Retinal pigment epithelial cell (primary cell): Measurements from ENCODE around the gene AMPH.
A peak's percentile ranks its signal among the peaks of the same experiment; 100 is the strongest.
"Not testable (repeated sequence)": the region's sequence is repeated elsewhere in the genome, so short reads cannot be mapped to it uniquely, and the experiment has no call there.

Source experiments
- DNase-seq: peaks from one replicate; pipeline ENCODE4 v3.0.0-alpha.2; 2010; ENCODE audit warnings: low read depth
- H3K4me3 ChIP-seq: 2 replicates; pipeline ENCODE4 v1.5.1; 2011; ENCODE audit warnings: mild to moderate bottlenecking, low read length, control low read depth, moderate library complexity
- TF ChIP-seq, protein P1 (sequence below): conservative IDR thresholded peaks from 2 replicates; pipeline ENCODE4 v1.5.1; 2011; ENCODE audit warnings: low read depth, low read length, control low read depth, inconsistent platforms

The AMPH gene

DNA sequence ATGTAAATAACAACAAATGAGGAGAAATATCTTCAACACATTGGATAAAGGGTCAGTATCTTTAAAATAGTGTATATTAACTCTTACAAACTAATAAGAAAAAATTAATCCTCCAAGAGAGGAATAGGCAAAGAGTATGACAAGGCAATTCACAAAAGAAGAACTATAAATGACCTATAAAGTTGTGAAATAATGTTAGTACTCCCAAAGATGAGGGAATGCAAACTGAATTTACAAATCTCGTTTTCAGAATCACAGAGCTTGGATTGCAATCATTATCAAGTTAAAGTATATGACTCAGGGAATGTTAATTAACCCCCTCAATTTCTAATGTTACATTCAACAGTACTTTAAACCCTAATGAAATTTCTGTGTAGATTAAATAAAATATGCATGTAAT is 270.4 kb downstream of the AMPH start:
- TF ChIP-seq, protein P1, sequence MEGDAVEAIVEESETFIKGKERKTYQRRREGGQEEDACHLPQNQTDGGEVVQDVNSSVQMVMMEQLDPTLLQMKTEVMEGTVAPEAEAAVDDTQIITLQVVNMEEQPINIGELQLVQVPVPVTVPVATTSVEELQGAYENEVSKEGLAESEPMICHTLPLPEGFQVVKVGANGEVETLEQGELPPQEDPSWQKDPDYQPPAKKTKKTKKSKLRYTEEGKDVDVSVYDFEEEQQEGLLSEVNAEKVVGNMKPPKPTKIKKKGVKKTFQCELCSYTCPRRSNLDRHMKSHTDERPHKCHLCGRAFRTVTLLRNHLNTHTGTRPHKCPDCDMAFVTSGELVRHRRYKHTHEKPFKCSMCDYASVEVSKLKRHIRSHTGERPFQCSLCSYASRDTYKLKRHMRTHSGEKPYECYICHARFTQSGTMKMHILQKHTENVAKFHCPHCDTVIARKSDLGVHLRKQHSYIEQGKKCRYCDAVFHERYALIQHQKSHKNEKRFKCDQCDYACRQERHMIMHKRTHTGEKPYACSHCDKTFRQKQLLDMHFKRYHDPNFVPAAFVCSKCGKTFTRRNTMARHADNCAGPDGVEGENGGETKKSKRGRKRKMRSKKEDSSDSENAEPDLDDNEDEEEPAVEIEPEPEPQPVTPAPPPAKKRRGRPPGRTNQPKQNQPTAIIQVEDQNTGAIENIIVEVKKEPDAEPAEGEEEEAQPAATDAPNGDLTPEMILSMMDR: no peak
- no peak for DNase-seq
- H3K4me3 ChIP-seq: no peak overlapping the region

DNA sequence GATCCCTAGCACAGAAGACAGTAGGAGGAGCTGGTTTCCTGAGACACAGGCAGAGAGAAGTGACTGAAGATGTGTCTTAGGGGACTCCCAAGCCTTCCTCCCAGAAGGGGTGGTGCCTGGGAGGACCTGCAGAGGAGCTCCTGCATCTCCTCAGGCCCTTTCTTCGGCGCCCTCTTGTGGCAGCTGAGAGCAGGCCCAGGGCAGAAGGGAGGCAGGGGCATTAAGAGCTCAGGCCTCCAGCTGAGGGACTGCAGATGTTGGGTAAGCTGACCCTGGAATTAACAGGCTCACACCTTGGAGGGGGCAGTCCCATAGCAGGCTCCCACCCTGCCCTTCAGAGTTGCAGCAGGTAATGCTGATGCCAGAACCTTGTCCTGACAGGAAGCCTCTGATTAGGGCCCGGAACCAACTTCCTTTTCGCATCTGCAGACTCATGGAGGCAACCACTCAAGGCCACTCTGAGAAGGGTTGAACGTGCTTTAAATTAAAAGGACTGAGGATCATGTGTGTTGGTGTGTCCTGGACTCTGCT is 272.0 kb downstream of the AMPH start:
- not testable (repeated sequence) for H3K4me3 ChIP-seq
- TF ChIP-seq, protein P1: peak; percentile 24

DNA sequence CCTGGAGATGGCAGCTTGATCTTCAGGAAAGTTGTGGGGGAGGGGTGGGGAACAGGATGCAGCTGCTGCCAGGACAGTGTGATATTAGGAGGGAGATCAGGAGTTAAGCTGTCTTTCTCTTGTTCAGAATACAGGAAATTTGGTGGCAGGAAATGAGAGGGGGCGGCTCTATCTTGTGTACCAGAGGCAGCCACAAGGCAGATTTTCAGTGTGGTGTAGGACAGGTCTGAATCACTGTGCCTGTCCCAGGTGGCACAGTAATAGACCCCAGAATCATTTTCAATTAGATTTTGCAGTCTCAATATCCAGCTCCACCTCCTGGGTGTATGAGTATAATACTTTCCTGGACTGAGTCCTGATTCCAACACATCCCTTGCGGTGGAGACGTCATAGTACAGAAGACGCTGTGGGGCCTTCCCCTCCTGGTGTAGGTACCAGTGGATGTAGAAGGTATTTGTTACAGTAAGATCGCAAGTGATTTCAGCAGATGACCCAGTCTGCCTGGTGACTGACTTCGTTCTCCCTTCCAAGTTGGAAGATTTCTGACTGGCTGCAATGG is 272.8 kb downstream of the AMPH start:
- not testable (repeated sequence) for H3K4me3 ChIP-seq, DNase-seq

More for the DNA sequence above, 272.0 kb downstream of the AMPH start:
- DNase-seq: not testable (repeated sequence)

DNA sequence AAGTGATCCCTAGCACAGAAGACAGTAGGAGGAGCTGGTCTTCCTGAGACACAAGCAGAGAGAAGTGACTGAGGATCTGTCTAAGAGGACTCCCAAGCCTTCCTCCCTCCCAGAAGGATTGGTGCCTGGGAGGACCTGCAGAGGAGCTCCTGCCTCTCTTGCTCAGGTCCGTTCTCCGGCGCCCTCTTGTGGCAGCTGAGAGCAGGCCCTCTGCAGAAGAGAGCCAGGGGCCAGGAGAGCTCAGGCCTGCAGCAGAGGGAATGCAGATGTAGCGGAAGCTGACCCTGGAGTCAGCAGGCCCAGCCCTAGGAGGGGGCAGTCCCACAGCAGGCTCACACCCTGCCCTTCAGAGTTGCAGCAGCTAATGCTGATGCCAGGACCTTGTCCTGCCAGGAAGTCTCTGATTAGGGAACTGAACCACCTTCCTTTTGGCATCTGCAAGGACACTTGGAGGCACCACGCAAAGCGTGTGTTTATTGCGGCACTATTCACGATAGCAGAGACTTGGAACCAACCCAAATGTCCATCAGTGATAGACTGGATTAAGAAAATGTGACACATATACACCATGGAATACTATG is 276.8 kb downstream of the AMPH start:
- not testable (repeated sequence) for DNase-seq

DNA sequence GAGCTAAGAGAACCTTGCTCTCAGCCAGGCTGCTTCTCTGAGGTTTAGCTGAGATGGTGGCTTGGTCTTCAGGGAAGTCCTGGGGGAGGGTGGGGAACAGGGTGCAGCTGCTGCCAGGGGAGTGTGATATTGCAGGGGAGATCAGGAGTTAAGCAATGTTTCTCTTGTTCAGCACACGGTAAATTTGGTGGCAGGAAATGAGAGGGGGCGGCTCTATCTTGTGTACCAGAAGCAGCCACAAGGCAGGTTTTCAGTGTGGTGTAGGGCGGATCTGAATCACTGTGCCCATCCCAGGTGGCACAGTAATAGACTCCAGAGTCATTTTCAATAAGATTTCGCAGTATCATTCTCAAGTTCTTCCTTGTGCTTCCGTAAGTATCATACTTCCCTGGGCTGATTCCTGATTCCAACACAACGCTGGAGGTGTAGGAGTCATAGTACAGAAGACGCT is 277.7 kb downstream of the AMPH start:
- DNase-seq, H3K4me3 ChIP-seq: not testable (repeated sequence)

More for the DNA sequence above, 276.8 kb downstream of the AMPH start:
- H3K4me3 ChIP-seq: not testable (repeated sequence)
- TF ChIP-seq, protein P1: peak; percentile 54

DNA sequence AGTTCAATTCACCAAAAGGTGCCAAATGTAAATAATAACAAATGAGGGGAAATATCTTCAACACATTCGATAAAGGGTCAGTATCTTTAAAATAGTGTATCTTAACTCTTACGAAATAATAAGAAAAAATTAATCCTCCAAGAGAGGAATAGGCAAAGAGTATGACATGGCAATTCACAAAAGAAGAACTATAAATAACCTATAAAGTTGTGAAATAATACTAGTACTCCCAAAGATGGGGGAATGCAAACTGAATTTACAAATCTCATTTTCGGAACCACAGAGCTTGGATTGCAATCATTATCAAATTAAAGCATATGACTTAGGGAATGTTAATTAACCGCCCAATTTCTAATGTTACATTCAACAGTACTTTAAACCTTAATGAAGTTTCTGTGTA is 279.6 kb downstream of the AMPH start:
- TF ChIP-seq, protein P1: no peak
- no peak overlapping the region for H3K4me3 ChIP-seq
- DNase-seq: no peak

DNA sequence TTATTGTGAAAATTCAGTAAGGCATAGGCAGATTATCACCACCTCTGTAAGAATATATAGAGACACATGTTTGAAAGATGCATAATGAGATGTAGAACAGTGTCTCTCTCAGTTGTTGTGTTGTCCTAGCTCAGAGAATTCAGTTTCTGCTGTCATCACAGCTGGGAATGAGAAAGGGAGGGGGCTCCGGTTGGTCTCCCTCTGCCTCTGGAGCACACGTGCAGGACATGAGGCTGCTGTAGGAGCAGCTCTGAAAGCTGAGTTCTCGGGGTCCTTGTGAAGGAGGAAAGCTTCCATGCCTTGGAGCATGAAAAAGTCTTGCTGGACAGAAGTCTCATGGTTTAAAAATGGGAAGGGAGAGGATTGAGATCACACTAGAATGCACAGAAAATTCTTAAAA is 280.4 kb downstream of the AMPH start:
- not testable (repeated sequence) for DNase-seq

DNA sequence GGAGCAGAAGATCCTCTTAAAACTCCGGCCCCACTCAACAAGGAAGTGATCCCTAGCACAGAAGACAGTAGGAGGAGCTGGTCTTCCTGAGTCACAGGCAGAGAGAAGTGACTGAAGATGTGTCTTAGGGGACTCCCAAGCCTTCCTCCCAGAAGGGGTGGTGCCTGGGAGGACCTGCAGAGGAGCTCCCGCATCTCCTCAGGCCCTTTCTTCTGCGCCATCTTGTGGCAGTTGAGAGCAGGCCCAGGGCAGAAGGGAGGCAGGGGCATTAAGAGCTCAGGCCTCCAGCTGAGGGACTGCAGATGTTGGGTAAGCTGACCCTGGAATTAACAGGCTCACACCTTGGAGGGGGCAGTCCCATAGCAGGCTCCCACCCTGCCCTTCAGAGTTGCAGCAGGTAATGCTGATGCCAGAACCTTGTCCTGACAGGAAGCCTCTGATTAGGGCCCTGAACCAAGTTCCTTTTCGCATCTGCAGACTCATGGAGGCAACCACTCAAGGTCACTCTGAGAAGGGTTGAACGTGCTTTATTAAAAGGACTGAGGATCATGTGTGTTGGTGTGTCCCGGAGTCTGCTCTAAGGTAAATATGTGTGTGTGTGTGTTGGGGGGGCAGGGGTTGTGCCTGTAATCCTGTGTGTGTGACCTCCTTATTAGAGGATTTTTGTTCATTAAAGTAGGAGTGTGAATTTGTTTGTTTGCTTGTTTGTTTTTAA is 281.1 kb downstream of the AMPH start:
- not testable (repeated sequence) for DNase-seq, H3K4me3 ChIP-seq
- TF ChIP-seq, protein P1: peak; percentile 27

More for the DNA sequence above, 280.4 kb downstream of the AMPH start:
- not testable (repeated sequence) for H3K4me3 ChIP-seq

DNA sequence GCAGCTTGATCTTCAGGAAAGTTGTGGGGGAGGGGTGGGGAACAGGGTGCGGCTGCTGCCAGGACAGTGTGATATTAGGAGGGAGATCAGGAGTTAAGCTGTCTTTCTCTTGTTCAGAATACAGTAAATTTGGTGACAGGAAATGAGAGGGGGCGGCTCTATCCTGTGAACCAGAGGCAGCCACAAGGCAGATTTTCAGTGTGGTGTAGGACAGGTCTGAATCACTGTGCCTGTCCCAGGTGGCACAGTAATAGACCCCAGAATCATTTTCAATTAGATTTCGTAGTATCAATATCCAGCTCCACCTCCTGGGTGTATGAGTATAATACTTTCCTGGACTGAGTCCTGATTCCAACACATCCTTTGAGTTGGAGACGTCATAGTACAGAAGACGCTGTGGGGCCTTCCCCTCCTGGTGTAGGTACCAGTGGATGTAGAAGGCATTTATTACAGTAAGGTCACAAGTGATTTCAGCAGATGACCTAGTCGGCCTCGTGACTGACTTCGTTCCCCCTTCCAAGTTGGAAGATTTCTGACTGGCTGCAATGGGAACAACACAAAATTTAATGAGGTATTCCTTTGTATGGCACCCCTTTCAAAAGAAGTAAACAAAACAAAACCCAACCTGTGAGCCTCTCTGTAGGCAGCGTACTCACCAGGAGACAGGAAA is 281.9 kb downstream of the AMPH start:
- not testable (repeated sequence) for H3K4me3 ChIP-seq, DNase-seq
